ENCODE results near the gene GRID1. TPM values are rescaled to one million over a fixed set of nuclear protein-coding genes. Genes with fewer than 3 reads are reported as not detected.

The GRID1 gene
- total RNA-seq: 1 to 10 TPM in 1 of 4 donors, under 1 TPM in 3; 0.03 to 2.7 (median 0.49) TPM

- no peak for DNase-seq
Measured at GRCh38 chr10:86366033-86366901, at the start of gene GRID1. Gene GRID1, minus strand, starts transcription at chr10:86366795.

GRCh38 chr10:86415583-86415982 lies 49.0 kb upstream of the GRID1 start:
- H3K36me3 ChIP-seq: no peaks in the 10 kb centered on the region
- H3K27me3 ChIP-seq: no peaks in the 10 kb centered on the region
- H3K4me1 ChIP-seq: peaks cover 0 to 13% (median 13%) of the 10 kb centered on the region in 3 donors
- no peak overlapping the region for H3K27ac ChIP-seq
- 54 to 58% methylated on average over 5 of the region's 5 CpGs for WGBS, 2 donors
- DNase-seq: no peak
- no peaks in the 10 kb centered on the region for H3K9me3 ChIP-seq
- no peak overlapping the region for H3K4me3 ChIP-seq
- intact Hi-C loops (cut with DNase I): no loop called here
- TF ChIP-seq POLR2A (IDR thresholded peaks at IDR 0.05) (no peak), CTCF (IDR thresholded peaks at IDR 0.05) (no peak)

More at GRCh38 chr10:86366033-86366901, at the start of gene GRID1:
- TF ChIP-seq CTCF (IDR thresholded peaks at IDR 0.05) (peak in 1 of 6 experiments; percentile 7), POLR2A (IDR thresholded peaks at IDR 0.05) (no peak)
- Histone ChIP-seq H3K36me3 (no peaks in the 10 kb centered on the region), H3K4me3 (peak within 1 kb of the TSS; percentile 33 to 66 (median 51)), H3K9me3 (no peaks in the 10 kb centered on the region), H3K27ac (peak within 1 kb of the TSS in 2 of 4 donors; percentile 56 to 62), H3K27me3 (peaks cover 12 to 100% (median 22%) of the 10 kb centered on the region in 4 donors), H3K4me1 (peaks cover 14 to 51% (median 41%) of the 10 kb centered on the region in 3 donors)
- WGBS, 2 donors: 0% methylated on average over 6 of the region's 119 CpGs; no CpG with 5 or more reads in 1 of the 2 donors
- intact Hi-C loops (cut with DNase I): loop anchor here (10.0 kb wide), 1 partner anchor 821 kb away; no protein-coding TSS in a partner anchor

- H3K27ac ChIP-seq: no peak overlapping the region
- peaks cover 0 to 13% (median 13%) of the 10 kb centered on the region in 3 donors for H3K4me1 ChIP-seq
- H3K9me3 ChIP-seq: no peaks in the 10 kb centered on the region
- DNase-seq: no peak
- 83 to 88% methylated on average over 3 of the region's 3 CpGs for WGBS, 2 donors
- intact Hi-C loops (cut with DNase I): no loop called here
- H3K4me3 ChIP-seq: no peak overlapping the region
- H3K27me3 ChIP-seq: no peaks in the 10 kb centered on the region
- TF ChIP-seq CTCF (IDR thresholded peaks at IDR 0.05) (no peak), POLR2A (IDR thresholded peaks at IDR 0.05) (no peak)
- no peaks in the 10 kb centered on the region for H3K36me3 ChIP-seq
Measured at GRCh38 chr10:86415116-86415515, 48.5 kb upstream of the GRID1 start.

GRCh38 chr10:86413046-86413728 lies 46.6 kb upstream of the GRID1 start:
- peaks cover 0 to 13% (median 13%) of the 10 kb centered on the region in 3 donors for H3K4me1 ChIP-seq
- H3K9me3 ChIP-seq: no peaks in the 10 kb centered on the region
- H3K27me3 ChIP-seq: no peaks in the 10 kb centered on the region
- H3K4me3 ChIP-seq: peak overlapping the region in 1 of 4 donors; percentile 8
- H3K27ac ChIP-seq: no peak overlapping the region
- TF ChIP-seq POLR2A (IDR thresholded peaks at IDR 0.05): no peak
- TF ChIP-seq CTCF (IDR thresholded peaks at IDR 0.05): no peak
- H3K36me3 ChIP-seq: no peaks in the 10 kb centered on the region
- no peak for DNase-seq
- intact Hi-C loops (cut with DNase I): no loop called here
- 32 to 61% methylated on average over 6 of the region's 6 CpGs for WGBS, 2 donors

All from esophagus squamous epithelium (tissue), 5 donors.